Naive B cell (primary cell): ENCODE data around the gene VWF. TPM values are rescaled to one million over a fixed set of nuclear protein-coding genes. Genes with fewer than 3 reads are reported as not detected.

Source experiments
- ATAC-seq, 2 donors: fragments of 150-1000 bp; cut with Tn5 transposase; 2 replicates each; pipeline ENCODE4 v1.10.0; 2021; ENCODE audit warnings: low read depth in 2 of 2, mild to moderate bottlenecking in 2 of 2, moderate library complexity in 2 of 2
- DNase-seq: peaks from one replicate; pipeline ENCODE4 v3.0.0; 2022
- H3K27ac Mint-ChIP-seq, 6 donors: one replicate each; pipeline ENCODE4 v1.8.0; 2020 to 2022; ENCODE audit warnings: mild to moderate bottlenecking in 6 of 6, mixed read lengths in 6 of 6, moderate library complexity in 5 of 6, inconsistent platforms in 2 of 6
- H3K27me3 Mint-ChIP-seq, 3 donors: one replicate each; pipeline ENCODE4 v1.8.0; 2021 to 2022; ENCODE audit warnings: mixed read lengths in 3 of 3, mild to moderate bottlenecking in 1 of 3
- H3K36me3 Mint-ChIP-seq, 2 donors: one replicate each; pipeline ENCODE4 v1.8.0; 2020 to 2022; ENCODE audit warnings: mixed read lengths in 2 of 2, inconsistent platforms in 1 of 2, mild to moderate bottlenecking in 1 of 2
- H3K4me1 Mint-ChIP-seq, 3 donors: one replicate each; pipeline ENCODE4 v1.8.0; 2020 to 2022; ENCODE audit warnings: mixed read lengths in 3 of 3, inconsistent platforms in 1 of 3, mild to moderate bottlenecking in 1 of 3, moderate library complexity in 1 of 3
- H3K4me3 Mint-ChIP-seq, 8 donors: one replicate each; pipeline ENCODE4 v1.8.0; 2020 to 2022; ENCODE audit warnings: mild to moderate bottlenecking in 8 of 8, mixed read lengths in 8 of 8, moderate library complexity in 8 of 8, inconsistent platforms in 2 of 8
- H3K9me3 Mint-ChIP-seq, 7 donors: one replicate each; pipeline ENCODE4 v1.8.0; 2020 to 2022; ENCODE audit warnings: mixed read lengths in 7 of 7, mild to moderate bottlenecking in 5 of 7, inconsistent platforms in 2 of 7, moderate library complexity in 1 of 7
- polyA plus RNA-seq, 6 donors: library from polyadenylated mRNA; unstranded; fragments of 300-500 nt; fragmentation: Illumina TruSeq; gene quantifications; one replicate each; pipeline ENCODE4 v1.2.3, GENCODE V29; 2021; ENCODE audit warnings: low read depth in 6 of 6

Gene VWF
- polyA plus RNA-seq, 6 donors from 2014 or later, result 0.03 to 0.08 TPM; not detected in 4

- Mint-ChIP-seq H3K27ac (no peak overlapping the region), H3K9me3 (peaks cover 0 to 10% (median 2%) of the 10 kb centered on the region in 7 donors), H3K36me3 (no peaks in the 10 kb centered on the region), H3K4me3 (no peak overlapping the region), H3K27me3 (peaks cover 31 to 48% (median 45%) of the 10 kb centered on the region in 3 donors), H3K4me1 (no peaks in the 10 kb centered on the region)
- ATAC-seq, result no peak
- DNase-seq, result no peak
These were observed 224.4 kb downstream of the VWF start for GRCh38 chr12:5900076-5900475.

- Mint-ChIP-seq H3K27ac (no peak overlapping the region), H3K36me3 (no peaks in the 10 kb centered on the region), H3K4me3 (no peak overlapping the region), H3K9me3 (peaks cover 0 to 13% (median 4%) of the 10 kb centered on the region in 7 donors), H3K27me3 (peaks cover 34 to 48% (median 45%) of the 10 kb centered on the region in 3 donors), H3K4me1 (no peaks in the 10 kb centered on the region)
- no peak for DNase-seq
- ATAC-seq, result no peak
These were observed 224.8 kb downstream of the VWF start for GRCh38 chr12:5899675-5900074.

GRCh38 chr12:5898874-5899273 is 225.6 kb downstream of the VWF start:
- H3K9me3 Mint-ChIP-seq, result peaks cover 0 to 18% (median 7%) of the 10 kb centered on the region in 7 donors
- peaks cover 38 to 50% (median 43%) of the 10 kb centered on the region in 3 donors for H3K27me3 Mint-ChIP-seq
- DNase-seq, result no peak
- H3K36me3 Mint-ChIP-seq, result no peaks in the 10 kb centered on the region
- H3K4me3 Mint-ChIP-seq, result no peak overlapping the region
- no peak for ATAC-seq
- H3K27ac Mint-ChIP-seq, result no peak overlapping the region
- H3K4me1 Mint-ChIP-seq, result no peaks in the 10 kb centered on the region

Other genes with a start within 250 kb of the VWF start
- gene ANO2, start 179.4 kb downstream of the VWF start, polyA plus RNA-seq, result not detected
- gene CD9, start 75.7 kb upstream of the VWF start, polyA plus RNA-seq, result 100 to 1,000 TPM in 2 of 6 donors, 10 to 100 TPM in 4; 32.7 to 186 (median 69.9) TPM
- not detected for gene PLEKHG6, start 186.0 kb upstream of the VWF start, polyA plus RNA-seq
- 1 to 10 TPM in 2 of 6 donors, under 1 TPM in 2, not detected in 2; 0.34 to 1.8 (median 1.0) TPM for gene TNFRSF1A, start 217.4 kb upstream of the VWF start, polyA plus RNA-seq